HL-60/S4 treated with retinoic acid at 250 ng/mL for 4 days and 3 days (cell line): ENCODE measurements around the gene TMEM208.

ENCODE experiments used
- in situ Hi-C: fragments of 300-500 bp; cut with MboI; formaldehyde crosslinking; loops from 2 replicates; pipeline ENCODE4 v1.7.0; 2022; ENCODE audit warnings: low sequenced_read_pairs

The TMEM208 gene

GRCh38 chr16:67226804-67227566 is at the start of gene TMEM208:
Gene TMEM208, plus strand, starts transcription at chr16:67227130. Its CDS starts 89 bp downstream, at chr16:67227219.
- in situ Hi-C loops = no loop called here

DNA sequence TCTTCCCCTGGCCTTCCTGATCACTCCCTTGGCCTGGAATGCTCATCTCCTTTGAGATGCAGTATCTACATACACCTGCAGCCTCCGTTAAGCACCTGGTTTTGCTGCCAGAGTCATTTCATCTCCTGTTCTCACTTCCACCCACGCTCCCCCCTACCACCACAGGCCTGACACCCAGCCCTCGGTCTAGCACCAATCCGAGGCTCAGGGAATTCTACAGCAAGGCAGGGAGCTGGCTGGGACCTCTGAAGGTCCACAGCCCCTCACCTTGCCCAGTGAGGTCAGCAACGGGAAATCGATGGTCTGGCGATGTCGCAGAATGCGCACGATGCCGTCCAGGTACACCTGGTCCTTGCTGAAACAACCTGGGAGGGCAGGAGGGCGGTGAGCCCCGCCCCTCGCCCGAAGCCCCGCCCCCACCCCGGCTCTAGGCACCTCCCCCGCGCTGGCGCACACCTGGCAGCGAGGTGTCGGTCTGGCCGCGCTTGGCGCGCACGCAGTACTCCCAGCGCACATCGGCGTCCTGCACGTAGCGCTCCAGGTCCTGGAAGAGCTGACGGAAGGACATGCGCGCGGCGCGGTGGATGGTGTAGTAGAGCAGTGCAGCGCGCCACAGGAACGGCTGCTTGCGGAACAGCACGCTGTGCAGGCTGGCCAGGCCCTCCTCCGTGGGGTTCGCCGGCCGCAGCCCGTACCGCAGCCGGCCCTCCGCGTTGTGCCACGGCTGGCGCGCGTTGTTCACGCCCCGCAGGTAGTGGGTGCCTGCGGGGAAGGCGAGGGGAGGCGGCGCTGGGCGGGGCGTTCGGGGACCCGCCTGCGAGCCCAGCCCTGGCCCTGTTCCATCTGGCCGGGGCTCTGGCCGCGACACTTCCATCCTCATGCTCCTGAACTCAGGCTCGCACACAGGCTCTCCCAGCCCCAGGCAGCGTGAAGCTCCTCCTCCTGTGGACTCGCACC is 48.9 kb upstream of the TMEM208 start:
- in situ Hi-C loops = no loop called here

DNA sequence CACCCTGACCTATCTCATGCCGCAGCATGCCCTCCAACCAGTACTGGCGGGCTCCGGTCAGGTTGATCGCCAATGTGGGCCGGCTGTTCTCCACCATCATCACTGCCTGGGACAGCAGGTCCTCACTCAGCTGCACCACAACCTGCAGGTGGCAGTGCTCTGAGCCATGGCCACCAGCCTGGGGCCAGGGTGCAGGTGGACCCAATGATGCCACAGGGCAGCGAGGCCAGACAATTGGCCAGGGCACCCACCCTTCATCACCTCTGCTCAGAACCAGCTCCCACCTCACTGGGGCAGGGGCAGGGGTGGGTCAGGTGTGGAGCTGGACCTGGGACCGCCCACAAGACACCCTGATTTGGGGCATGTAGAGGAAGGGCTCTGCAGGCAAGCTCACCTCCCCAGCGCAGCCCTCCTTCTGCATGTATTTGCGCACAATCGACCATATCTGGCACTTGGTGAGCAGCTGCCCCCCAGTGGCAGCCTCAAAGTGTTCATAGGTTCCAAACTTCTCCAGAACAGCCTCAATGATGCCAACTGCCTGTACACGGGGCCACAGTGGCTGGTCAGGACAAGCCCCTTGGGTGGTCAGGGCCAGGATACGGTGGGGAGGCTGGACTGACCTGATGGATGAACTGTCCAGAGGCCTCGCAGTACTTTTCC is 47.4 kb upstream of the TMEM208 start:
- in situ Hi-C loops = no loop called here

GRCh38 chr16:67180166-67180565 is 46.8 kb upstream of the TMEM208 start:
- in situ Hi-C loops = no loop called here

DNA sequence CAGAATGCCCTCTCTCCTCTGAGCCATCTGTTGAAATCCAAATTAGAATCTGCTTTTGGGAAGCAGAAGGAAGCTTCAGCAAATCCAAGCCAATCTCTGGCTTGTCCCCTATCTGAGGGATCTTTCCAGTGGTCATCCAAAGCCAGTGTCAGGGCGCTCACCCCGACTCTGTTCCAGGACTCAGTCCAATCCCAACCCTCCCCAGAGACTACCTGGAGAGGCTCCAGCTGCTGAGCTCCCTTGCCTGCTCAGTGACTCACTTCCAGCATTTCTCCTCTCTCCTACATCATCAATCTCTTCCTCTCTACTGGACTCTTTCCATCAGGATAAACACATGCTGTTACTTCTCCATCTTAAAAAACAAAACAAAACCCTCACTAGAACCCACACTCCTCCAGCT is 45.6 kb upstream of the TMEM208 start:
- in situ Hi-C loops = no loop called here

DNA sequence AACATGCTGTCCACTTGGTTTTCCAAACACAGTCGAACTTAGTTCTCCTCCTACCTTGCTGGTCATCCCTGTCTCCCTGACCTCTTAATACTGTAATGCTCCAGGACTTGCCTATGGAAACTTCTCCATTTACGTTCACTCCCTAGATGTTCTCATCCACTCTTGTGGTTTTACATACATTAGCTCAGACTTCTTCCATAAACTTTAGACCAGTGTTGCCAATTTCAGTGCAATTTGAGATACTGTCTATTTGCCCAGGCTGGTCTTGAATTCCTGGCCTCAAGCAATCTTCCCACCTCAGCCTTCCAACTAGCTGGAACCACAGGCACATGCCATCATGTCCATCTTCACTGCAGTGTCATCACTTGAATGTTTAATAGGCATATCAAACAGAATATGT is 44.6 kb upstream of the TMEM208 start:
- in situ Hi-C loops = no loop called here

GRCh38 chr16:67183284-67183626 is 43.7 kb upstream of the TMEM208 start:
- in situ Hi-C loops = no loop called here

DNA sequence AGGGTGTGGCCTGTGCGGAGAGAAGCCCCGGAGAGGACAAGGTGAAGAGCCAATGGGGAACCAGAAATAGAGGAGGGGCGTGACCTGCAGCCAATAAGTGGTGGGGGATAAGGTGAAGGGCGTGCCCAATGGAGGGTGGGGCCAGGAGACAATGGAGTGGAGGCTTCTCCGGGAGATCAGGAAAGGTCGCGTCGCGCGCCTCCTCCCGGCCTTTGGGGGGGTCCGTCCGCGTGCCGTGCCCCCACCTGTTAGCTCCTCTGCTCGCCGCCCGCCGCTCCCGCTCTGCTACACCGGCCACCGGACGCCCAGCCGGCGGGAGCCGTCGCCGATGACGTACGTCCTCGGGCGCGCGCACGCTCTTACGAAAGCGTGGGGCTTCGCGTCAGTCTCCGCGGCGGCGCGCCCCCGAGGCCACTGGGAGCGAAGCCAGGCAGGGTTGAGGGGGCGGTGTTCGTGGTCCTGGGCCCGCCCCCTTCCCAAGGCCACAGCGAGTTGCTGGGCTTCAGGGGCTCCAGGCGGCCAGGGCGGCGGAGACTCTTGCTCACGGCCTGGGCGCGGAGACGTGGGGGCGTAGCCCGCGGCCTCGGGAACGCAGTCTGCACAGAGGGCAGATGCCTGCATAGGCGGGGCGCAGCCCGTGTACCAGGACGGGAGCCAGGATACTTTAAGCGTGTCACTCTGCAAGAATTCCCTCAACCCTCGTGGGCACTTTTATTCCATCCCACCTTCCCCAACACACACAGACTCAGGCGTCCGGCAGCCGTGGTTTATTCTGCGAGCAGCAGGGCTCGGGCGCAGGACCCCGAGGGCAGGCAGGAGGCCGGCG is 43.1 kb upstream of the TMEM208 start, which contains the start of gene MATCAP1:
Gene MATCAP1, minus strand, starts transcription at position 337 of the 826 bp plus-strand sequence. CDS start 3,353 bp downstream, outside the sequence.
- in situ Hi-C loops = no loop called here

GRCh38 chr16:67184453-67184994 is 42.4 kb upstream of the TMEM208 start:
- in situ Hi-C loops = no loop called here

DNA sequence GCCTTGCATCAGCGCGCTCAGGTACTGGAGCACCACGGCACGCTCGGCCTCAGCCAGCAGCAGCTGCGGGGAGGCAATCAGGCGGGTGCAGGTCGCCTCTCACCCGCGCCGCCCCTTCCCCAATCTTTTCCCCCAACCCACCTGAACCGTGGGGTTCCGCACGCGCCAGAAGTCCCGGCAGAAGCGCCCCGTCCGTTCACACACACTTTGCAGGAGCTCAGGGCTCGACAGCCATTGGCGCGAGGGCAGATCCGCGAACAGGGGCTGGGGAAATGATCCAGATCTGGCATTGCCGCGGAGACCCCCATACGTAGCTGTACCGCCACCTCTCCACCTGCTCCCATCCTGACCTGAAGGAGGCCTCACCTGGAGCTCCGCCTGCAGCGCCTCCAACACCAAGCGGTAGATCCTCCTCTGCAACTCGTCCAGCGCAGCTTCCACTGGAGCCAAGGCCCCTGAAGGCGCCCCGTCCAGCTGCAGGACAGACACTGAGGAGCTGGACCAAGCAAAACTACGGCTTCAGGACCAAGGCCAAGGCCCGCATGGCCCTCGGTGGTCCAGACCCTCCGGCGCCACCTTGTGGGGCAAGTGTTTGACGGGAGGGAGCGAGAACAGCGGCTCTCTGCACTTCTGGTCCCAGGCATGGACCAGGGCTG is 41.8 kb upstream of the TMEM208 start:
- in situ Hi-C loops = no loop called here

DNA sequence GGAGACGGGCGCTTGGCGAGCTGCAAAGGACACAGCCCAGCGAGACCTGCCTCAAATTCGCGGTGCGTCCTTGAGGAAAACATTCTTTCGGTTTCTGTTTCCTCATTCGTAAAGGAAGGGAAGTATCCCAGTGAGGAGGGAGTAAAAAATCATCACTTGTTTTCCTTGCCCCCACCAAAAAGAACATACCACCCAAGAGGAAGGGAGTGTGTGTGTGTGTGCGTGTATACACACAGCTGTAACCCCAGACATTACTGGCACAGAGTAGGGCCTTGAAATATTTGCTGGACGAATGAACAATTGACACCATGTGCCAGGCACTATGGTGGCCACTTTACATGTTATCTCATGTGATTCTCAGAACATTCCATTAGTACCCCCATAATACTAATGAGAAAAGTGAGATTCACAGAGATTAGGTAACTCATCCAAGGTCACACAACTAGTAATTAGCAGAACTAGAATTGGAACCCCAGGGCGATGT is 41.2 kb upstream of the TMEM208 start:
- in situ Hi-C loops = no loop called here

- in situ Hi-C loops = no loop called here
Observed at GRCh38 chr16:67186550-67186950, 40.4 kb upstream of the TMEM208 start.

DNA sequence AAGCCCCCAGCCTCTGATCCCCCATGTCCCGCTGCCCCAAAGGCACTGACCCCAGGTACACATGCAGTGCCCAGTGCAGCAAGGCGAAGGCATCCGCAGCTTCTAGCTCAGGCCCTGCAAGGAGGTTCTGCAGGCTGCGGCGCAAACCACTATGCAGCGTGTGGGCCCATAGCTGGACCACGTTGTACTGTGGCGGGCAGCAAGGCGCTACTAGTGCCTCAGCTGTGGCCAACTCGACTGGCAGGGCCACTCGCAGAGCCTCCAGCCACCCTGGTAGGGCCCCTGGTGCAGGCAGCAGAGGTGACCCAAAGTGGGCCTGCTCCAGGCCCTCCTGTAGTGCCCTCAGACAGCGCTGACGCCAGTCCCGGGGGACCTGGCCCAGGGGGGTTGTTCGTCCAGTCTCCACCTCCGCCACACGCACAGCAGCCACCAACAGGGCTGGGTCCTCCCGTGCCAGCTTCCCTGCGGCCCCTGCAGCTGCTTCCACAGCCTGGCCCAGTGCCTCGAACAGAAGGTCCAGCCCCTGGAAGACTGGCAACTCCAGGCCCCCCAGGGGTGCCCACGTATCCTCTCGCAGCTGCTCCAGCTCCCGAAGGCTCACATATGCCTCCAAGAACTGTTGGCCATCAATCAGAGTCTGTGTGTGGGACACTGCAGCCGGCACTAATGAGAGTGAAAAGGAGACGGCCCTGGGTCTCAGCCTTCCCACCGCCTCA is 39.6 kb upstream of the TMEM208 start:
- in situ Hi-C loops = no loop called here

DNA sequence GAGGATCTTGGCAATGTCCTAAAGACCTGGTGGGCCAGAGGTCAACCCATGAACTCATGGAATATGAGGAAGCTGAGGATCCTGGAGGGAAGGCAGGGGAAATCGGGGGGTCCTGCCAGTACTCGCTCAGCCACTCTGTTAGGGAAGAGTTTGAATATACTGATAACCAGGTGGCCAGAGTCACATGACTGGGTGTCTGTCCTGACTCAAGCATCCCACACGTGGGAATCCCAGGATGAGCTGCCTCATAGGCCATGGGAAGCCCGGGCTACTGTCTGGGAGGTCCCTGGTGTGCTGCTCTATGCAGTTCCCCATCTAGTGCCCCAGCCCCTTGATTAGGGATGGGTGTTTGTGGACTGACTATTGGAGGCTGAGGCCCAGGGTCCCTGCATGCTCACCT is 38.6 kb upstream of the TMEM208 start:
- in situ Hi-C loops = no loop called here

DNA sequence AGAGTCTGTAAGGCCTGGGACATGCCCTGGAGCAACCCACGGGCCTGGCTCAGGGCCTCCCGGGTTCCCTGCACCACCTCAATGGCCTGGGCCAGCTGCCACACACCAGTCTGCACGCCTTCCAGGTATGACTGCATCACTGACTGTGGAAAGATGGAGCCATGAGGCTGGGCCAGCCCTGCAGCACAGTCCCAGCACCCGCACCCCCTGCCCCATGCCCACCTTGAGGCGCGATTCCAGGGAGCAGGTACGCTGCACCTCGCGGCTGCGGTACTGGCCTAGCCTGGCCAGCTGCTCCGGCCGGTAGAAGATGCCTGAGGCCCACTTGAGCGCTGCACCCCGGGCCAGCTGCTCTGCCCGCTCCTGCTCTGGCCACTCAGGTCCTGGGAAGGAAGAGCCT is 38.1 kb upstream of the TMEM208 start:
- in situ Hi-C loops = no loop called here

DNA sequence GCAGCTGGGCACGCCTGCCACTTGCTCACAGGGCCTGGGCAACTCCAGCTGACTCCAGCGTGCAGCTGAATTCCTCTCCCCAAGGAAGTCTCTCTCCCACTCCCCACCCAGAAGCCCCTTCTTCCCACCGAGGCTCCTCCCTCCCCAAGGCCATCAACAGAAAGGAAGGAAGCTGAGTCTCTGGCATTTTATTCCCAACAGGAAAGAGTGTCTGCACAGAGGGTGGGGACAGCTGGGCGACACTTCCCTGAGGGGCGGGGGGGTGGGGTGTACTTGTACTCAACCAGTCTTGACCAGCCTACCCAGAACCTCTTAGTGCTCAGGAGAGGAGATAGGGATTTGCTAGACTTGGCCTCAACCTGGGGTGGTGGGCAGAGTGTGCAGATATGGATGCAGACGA is 36.9 kb upstream of the TMEM208 start, which contains the start of gene EXOC3L1:
Gene EXOC3L1, minus strand, starts transcription at position 96 of the 400 bp plus-strand sequence. CDS start 460 bp downstream, outside the sequence.
- in situ Hi-C loops = no loop called here

DNA sequence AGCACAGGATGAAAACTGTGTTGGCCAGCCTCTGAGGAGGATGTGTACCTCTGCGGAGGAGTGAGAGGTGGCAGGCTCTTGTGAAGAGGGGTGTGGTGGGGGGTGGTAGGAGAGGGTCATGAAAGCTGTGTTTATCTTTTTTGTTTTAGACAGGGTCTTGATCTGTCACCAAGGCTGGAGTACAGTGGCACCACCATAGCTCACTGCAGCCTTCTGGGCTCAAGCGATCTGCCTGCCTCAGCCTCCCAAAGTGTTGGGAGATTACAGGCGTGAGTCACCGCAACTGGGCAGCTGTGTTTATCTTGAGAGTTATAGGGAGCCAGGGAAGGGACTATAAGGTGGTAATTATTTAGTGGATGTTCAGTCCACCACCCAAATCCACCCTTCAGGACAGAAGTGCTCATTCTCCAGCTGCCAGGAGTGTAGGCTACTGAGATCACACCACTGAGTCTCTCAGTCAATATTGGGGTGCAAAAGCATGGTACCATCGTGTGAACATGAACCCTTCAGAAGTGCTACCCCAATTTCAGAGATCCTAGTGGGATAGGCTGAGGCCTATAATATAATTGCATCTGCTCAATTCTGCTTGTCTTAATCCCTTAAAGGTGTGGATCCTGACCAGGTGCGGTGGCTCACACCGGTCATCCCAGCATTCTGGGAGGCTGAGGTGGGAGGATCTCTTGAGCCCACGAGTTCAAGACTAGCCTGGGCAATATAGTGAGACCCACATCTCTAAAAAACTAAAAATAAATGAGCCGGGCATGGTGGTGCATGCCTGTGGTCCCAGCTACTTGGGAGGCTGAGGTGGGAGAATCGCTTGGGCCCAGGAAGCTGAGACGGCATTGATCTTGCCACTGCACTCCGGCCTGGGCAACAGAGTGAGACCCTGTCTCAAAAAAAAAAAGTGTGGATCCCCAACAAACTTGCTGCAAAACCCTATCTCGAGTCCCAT is 36.2 kb upstream of the TMEM208 start:
- in situ Hi-C loops = no loop called here
